Stimulated activated CD8-positive, alpha-beta memory T cell treated with anti-CD3 and anti-CD28 coated beads, Interleukin-12 subunit alpha, Interleukin-12 subunit beta, amount 100 ng/mL, for 4 hours (primary cell): ENCODE results near the gene CASS4.
"Not testable (repeated sequence)": the region's sequence is repeated elsewhere in the genome, so short reads cannot be mapped to it uniquely, and the experiment has no call there.

Experiments used
- DNase-seq: peaks from one replicate; pipeline ENCODE4 v3.0.0-alpha.2; 2020; ENCODE audit warnings: low read depth

Gene CASS4, protein sequence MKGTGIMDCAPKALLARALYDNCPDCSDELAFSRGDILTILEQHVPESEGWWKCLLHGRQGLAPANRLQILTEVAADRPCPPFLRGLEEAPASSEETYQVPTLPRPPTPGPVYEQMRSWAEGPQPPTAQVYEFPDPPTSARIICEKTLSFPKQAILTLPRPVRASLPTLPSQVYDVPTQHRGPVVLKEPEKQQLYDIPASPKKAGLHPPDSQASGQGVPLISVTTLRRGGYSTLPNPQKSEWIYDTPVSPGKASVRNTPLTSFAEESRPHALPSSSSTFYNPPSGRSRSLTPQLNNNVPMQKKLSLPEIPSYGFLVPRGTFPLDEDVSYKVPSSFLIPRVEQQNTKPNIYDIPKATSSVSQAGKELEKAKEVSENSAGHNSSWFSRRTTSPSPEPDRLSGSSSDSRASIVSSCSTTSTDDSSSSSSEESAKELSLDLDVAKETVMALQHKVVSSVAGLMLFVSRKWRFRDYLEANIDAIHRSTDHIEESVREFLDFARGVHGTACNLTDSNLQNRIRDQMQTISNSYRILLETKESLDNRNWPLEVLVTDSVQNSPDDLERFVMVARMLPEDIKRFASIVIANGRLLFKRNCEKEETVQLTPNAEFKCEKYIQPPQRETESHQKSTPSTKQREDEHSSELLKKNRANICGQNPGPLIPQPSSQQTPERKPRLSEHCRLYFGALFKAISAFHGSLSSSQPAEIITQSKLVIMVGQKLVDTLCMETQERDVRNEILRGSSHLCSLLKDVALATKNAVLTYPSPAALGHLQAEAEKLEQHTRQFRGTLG

DNA sequence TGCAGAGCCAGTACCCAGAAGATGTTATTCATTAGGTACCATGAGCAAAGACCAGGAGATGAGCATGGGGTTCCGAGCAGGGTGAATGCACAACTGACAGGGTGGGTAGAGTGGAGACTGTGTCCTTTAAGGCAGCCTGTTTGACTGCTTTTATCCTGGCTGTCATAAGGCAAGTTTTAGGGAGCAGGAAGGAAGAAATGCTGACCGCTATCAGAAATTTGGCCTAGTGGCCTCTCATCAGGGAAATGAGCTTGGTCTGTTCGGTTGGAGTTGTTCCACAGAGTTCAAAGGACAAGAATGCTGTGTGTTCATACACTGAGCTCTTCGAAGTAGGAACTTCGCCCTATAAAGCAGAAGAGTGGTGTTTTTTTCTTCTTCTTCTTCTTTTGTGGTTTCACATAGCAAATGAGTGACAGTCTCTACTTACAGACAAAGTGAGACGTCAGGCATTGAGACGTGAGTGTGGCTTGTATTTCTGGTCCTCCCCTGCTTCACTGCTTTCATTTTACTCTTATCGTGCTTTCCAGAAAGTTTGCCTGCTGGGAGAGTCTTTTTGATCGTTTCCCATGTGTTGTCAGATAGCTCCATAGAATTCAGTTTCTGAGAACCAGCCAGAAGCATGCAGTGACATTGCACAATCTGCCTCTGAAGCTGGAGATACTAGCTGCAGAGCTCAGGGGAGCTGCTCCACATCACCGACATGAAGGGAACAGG is at the start of gene CASS4:
Gene CASS4 (plus strand): TSS at position 502 of the 714 bp plus-strand sequence. CDS start 199 bp downstream, at position 701.
- DNase-seq: no peak

DNA sequence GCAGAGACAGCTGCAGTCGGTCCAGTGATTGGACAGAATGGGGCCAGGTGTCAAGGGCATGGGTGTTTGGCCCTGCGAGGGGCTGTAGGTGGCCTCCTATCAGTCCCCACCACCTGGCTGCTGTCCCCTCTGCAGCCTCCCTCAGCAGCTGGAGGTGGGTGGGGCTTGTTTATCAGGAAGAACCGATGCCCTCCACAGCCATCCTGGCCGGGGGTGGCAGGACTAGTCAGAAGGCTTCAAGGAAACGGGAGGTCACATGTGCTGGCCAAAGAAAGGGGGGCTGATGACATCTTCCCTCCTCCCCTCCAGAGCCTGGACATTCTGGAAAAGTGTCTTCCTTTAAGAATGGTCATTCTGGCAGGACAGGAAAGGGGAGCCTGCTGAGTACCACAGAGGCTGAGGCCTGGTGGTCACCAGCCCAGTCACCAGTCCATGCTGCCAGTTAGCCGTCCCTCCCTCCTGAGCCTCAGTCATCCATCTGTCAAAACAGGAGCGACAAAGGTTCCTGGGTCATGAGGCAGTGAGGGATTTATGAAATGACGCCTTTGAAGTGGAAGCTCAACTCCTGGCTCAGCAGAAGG is 49.1 kb upstream of the CASS4 start:
- no peak for DNase-seq

DNA sequence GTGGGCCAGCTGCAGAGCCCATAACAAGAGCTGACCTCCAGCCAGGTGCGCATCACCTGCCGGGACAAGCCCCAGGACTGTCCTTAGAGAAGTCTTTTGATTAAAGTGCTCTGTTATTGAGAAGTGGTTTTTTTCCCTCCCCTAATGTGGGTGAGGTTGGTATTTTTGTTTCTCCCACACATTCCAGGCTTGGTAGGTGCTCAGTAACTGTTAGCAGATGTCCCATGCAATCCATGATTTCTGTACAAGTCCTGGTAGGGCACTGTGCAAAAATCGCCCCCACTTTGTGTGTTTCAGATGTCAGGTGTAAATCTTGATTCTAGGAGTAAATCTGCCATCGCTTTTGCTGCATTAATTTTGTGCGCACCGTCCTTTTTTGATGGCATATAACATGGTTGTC is 48.6 kb upstream of the CASS4 start:
- no peak for DNase-seq

DNA sequence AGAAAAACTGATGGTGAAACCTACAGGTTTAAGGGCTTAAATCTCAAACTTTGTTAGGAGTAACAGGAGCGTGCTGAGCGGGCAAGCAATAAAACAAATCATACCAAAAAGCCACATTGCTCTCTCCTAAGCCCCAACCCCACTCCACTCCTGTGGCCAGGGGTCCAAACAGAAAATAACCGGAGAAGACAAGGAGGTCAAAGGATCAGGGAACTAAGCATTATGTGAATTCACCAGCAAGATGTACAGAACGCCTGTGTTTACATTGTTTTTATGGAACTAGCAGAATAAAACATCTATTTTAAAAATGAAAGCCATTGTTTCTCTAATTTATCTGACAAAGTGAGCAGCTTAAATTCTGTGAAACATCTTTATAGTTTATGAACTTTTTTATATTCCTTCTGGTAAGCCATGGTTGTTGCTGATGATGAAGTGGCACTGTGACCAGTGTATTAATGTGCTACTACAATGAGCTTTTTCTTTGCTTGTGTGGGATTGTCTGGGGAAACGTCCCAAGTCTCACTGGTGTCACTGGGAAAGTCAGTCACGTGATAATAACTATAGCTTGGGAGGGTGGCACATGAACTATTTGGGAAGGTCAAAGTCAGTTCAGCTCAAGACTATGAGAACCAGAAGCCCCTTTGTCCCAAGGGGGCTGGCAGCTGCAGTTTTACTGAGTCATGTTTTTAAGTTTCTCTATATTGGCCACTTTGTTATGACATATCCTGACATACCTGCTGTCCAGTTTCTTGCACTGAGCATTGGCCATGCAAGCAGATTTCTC is 43.5 kb upstream of the CASS4 start:
- DNase-seq: no peak

DNA sequence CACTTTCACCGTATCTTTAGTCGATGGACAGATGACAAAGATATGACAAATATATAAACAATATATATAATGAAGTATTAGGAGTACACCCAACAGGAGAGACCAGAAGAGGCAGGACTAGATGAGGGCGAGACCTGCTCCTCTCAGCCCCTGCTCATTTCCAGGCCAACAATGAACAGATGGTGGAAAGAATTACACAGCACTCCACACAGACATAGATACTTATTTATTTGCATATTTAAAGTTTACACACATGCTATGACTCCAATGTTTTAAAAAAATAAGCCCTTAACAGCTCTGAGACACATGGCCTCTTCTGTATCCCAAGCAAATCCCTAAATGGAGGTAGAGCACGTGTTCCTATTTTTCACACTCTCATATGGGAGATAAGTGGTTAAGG is 42.9 kb upstream of the CASS4 start:
- no peak for DNase-seq

DNA sequence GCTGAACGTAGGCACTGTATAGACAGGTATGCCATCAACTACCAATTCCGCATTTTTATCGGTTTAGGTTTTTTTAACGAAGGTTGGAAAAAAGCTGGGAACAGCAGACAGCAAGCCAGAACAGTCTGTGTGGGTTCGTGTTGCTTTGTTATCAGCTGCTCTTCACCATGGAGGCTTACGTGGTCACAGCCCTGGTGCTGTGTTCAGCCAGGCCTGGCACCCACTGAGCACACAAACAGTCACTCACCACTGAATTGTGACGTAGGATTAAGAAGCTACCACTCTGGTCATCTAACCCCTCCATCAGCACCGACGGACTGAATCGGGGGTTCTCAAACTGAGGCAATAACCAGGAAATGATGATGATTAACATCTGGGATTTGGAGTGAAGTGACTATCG is 40.1 kb upstream of the CASS4 start:
- no peak for DNase-seq

DNA sequence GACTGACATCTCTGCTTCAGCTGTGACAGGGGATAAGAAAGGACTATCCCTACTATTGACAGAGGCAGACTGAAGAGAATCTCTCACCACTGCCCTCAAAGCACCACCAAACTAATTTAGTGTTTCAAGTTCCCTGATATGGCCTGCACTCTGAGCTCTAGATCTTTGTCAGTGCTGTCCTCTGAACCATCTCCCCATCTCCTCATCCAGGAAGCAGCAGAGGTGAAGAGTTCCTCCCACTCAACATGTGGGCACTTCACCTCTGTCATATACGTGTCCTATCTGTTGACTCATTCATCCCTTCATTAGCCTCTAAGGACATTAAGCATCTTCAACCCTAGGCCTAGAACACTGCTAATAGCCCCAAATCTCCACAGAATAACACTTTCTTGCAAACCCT is 39.2 kb upstream of the CASS4 start:
- no peak for DNase-seq

DNA sequence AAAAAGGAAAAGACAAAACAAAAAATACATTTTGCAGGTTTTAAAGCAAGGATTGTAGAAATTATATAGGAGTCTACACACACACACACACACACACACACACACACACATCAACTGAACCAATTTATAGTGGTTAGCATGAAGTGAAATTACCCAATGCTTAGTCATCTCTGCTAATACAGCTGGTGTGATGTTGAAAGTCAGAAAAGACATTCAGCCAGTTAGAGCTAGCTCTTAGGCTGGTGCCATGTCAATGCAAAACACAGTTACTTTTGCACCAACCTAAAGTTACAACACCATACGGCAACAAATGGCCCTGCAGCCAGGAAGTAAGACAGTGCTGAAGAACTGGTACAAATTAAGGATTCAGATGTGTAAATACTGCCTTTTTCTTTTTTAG is 38.1 kb upstream of the CASS4 start:
- DNase-seq: no peak

DNA sequence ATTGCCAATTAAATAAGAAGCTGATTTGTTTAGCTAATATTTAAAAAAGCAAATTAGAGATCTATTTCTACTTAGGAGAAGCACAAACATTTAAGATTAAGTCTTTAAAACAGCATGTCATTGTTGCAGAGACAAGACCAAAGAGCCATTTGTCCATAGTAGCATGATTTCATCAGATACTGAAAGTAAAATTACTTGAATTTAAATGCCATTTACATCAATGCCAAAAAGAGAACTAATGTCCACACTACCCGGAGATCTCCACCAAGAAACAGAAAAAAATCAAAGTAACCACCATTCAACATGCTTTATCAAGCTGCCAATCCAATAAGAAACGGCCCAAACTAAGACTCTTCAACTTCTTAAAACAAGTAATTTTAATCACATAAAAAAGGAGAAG is 35.7 kb upstream of the CASS4 start:
- no peak for DNase-seq

DNA sequence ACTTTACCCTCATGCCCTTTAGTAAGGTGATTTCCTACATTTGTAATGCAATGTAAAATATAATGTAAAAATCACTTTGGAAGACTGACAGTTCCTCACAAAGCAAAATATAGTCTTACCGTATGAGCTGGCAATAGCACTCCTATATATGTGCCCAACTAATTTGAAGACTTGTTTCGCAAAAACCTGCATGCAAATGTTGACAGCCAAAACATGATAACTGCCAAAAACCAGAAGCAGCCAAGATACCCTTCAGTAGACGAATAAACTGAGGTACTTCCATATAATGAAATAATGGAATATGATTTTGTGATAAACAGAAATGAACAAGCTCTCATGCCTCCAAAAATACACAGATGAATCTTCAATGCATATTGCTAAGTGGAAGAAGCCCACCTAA is 33.7 kb upstream of the CASS4 start:
- no peak for DNase-seq

DNA sequence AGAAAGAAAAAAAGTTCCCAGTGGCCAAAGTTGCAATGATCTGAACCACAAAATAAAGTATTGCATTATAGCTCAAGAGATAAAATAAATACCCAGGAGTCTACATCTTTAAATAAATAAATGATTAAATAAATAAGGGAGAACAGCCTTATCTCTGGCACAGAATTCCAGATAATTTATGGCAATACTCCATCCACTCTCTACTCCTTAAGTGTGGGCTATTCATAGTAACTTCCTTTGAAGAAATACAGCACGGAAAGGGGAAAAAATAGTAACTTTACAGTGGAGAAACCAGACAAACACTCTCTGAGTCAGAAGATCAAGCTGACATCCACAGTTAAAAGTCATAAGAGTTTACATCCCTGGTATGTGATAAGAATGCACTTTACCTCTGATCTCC is 31.7 kb upstream of the CASS4 start:
- DNase-seq: no peak

DNA sequence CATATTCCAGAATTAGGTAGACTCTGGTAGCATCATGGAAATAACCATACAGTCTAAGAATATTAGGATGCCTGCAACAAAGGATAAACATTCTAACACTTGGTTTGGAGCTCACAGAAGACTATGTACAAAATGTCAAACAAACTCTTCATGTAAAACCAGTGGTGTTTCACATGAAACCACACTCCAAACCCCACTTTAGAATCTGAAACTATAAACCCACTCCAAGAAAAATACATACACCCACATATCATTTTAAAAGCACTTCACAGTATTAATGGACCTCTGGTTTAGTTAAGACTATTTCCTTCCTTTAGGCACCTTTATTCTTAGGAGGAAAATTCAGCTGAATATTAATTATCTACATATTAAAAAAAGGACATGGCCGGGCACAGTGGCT is 30.6 kb upstream of the CASS4 start:
- no peak for DNase-seq

DNA sequence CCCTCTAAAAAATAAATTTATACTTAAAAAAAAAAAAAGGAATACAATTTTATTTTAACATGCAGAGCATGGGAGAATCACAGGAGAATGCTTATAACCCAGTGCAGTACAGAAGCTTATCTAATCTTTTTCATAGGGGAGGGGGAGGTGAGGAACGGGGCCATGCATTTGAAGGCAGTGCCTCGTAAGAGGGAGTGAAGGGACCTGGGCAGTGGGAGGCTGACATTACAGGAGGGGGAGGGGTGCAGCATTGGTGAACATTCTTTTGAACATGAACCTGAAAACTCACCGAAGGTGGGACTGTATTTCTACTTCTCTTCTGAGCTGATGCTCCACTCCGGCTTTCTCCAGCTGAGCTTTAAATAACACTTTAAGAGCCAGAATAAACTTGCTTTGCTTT is 29.4 kb upstream of the CASS4 start:
- DNase-seq: no peak

DNA sequence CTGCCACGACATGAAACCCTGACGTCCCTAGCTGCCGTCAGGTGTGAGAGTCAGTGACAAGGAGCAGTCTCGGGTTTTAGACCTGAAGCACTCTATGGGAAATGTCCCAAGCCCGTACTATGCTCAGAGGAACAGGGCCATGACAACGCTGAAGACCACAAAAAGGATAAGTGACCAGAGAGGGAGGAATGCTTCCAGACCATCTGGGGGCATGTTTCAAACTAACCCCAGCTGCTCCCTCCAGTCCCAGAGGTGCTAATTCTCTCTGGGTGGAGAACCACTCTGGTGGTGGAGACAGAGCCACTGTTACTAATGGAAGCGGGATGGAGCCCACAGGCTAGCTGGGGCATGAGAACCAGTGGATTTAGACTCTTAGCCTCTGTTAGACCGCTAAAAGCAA is 28.7 kb upstream of the CASS4 start:
- DNase-seq: no peak

DNA sequence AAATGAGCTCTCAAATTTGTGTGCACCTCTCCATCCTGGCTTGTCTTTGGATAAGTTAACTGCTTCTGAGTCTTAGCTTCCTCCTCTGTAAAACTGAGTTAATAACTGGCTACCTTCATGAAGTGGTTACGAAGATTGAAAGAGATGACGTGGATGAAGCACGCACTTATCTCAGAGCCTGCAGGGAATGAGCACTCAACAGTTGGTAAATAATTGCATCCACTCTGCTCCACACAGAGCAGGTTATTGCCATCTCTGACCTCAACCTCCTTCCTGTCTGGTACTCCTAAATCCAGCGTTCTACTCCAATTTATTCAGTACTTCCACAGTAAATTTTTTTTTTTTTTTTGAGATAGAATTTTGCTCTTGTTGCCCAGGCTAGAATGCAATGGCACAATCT is 26.9 kb upstream of the CASS4 start:
- DNase-seq: no peak

DNA sequence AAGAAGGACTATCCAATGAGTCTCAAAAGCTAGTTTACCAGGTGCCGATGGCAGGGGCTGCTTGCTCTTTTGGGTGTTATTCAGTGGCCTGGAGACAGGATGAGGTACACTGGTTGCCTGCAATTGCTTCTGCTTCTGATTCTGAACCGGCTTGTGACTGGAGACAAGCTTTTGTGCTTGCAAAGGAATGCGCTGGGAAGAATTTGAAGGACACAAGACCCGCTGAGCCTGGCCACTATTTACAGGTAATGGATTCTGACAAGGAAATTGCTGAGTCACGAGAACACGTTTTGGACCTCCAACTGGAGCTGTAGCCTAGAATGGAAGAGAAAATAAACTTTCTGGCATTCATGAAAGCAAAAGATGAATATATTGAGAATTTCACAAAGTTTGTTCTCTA is 25.8 kb upstream of the CASS4 start:
- no peak for DNase-seq

DNA sequence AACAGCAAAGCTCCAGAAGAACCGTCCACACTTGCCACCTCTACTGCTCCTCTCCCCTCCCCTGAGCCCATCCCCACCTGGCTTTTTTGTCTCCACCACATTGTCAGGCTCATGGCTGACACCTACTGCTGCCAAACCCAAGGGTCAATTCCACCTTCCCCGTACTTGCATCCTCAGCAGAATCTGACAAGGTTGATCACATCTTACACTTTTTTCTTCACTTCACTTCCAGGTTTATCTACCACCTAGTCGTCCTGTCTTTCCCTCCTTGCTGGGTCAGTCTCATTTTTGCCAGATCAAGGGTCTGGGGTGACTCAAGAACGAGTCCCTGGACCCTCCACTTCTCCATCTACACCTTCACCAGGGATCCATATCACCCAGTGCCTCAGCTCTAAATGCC is 23.2 kb upstream of the CASS4 start:
- DNase-seq: no peak

DNA sequence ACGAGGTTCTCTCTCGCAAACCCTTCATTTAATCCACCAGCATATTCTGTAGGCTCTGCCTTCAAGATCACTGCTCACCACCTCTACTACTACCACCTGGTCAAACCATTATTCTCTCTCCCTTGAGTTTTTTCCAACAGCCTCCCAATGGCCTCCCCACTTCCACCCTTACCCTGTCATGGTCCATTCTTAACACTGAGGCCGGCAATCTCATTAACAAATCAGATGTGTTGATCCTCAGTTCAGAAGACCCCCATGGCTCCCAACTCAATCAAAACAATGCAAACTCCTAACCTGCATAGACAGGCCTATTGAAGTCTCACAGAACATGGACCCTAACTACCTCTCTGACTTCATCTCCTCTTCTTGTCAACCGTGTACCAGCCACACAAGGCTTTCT is 22.3 kb upstream of the CASS4 start:
- no peak for DNase-seq

DNA sequence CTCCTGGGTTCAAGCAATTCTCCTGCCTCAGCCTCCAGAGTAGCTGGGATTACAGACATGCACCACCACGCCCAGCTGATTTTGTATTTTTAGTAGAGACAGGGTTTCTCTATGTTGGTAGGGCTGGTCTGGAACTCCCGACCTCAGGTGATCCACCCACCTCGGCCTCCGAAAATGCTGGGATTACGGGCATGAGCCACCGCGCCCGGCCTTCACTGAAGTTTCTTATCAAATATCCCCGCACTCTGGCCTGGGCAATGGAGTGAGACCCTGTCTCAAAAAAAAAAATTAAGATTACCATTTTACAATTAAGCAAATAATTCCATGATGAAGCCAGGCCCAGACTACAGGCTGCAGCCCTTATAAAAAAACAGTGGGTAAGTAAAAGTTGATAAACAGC is 21.7 kb upstream of the CASS4 start:
- DNase-seq: not testable (repeated sequence)

DNA sequence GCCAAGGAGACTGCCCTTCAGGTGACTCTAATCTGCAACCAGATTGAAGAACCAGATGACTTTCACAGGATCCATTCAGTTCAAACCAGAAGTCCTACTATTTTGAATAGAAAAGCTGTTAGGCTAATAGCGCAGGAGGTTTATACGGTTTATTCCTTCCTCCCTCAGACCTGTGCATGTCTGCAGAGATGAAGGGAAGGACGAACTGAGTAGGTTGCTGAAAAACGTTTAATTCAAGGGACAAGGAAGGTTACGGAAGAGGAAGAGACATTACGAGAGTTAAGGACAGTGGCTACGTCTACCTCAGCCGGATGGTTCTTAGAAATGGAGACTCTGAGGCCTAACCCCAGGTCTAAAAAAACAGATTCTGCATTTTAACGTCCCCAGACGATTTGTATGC is 21.0 kb upstream of the CASS4 start:
- no peak for DNase-seq

DNA sequence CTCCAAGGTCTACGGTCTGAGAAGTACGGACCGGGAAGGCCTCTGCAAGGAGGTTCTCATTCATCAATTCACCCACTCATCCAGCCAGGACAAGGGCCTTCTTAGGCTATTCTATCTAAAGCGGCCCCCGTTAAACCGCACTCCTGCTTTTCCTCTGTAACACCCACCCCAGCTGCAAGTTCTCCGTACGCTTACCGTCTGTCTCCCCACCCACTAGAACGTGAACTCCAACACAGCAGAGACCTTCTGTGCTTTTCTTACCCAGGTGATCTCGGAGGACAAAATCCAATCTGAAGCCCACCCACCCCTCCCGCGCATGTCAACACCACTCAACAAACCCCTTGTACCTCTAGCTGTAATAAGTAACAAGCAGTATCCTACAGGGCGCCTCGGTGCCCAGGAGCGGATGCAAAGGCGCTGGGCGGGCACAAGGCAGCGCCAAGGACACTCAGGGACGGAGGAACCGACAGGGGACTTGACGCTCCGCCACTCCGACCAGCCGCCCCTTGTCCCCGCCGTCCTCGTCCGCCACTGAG is 20.4 kb upstream of the CASS4 start:
- DNase-seq: no peak
